GM12873 (cell line): Measurements from ENCODE around the gene GRAMD2A.

ENCODE experiments used
- TF ChIP-seq, protein P1 (sequence below): IDR thresholded peaks from 2 replicates; pipeline ENCODE4 v1.5.1; 2012; ENCODE audit warnings: low read depth, mild to moderate bottlenecking, moderate library complexity, low read length, control low read depth; ENCODE audit not compliant: insufficient read depth; ENCODE audit errors: missing control alignments

The GRAMD2A gene

DNA sequence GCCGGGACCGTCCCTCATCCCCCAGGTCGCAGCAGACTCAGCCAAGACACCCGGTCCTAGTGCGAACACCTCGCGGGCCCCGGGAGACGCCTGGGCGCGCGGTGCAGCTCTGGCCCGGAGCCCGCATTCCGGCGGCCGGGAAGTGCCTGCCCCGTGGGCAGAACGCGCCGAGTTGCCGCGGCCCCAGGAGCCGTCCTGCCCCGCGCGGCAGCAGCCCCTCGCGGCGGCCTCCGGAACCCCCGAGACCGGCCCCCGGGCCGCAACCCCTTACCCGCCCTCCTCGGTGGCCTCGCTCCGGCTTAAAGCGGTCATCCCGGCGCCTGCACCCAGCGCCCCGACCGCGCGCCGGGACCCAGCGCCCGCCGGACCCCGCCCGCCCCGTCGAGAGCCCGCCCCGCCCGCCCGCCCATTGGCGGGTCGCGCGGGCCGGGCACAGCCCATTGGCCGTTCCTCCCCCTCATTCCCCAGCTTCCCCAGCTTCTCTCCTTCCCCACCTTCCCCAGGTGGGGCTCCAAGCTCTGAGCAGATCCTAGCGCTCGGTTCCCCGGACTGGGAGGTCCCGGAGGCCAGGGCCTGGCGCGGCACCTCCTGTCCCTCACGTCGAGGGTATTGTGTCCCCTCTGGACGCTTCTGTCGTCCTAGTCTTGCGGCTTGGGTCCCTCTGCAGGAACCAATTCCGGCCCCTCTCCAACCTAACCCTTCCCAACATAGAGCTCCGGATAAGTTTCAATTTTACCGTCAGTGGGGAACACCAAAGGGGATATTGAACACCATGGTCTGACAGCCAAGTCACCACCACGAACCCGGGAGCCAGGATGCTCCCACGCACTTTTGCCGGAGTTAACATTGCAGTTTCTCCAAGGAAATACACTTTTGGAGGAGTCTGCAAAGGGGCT lies at the start of gene GRAMD2A:
GRAMD2A (minus strand) TSS at position 328 of the 896 bp plus-strand sequence.
- TF ChIP-seq, protein P1, sequence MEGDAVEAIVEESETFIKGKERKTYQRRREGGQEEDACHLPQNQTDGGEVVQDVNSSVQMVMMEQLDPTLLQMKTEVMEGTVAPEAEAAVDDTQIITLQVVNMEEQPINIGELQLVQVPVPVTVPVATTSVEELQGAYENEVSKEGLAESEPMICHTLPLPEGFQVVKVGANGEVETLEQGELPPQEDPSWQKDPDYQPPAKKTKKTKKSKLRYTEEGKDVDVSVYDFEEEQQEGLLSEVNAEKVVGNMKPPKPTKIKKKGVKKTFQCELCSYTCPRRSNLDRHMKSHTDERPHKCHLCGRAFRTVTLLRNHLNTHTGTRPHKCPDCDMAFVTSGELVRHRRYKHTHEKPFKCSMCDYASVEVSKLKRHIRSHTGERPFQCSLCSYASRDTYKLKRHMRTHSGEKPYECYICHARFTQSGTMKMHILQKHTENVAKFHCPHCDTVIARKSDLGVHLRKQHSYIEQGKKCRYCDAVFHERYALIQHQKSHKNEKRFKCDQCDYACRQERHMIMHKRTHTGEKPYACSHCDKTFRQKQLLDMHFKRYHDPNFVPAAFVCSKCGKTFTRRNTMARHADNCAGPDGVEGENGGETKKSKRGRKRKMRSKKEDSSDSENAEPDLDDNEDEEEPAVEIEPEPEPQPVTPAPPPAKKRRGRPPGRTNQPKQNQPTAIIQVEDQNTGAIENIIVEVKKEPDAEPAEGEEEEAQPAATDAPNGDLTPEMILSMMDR, result no peak

DNA sequence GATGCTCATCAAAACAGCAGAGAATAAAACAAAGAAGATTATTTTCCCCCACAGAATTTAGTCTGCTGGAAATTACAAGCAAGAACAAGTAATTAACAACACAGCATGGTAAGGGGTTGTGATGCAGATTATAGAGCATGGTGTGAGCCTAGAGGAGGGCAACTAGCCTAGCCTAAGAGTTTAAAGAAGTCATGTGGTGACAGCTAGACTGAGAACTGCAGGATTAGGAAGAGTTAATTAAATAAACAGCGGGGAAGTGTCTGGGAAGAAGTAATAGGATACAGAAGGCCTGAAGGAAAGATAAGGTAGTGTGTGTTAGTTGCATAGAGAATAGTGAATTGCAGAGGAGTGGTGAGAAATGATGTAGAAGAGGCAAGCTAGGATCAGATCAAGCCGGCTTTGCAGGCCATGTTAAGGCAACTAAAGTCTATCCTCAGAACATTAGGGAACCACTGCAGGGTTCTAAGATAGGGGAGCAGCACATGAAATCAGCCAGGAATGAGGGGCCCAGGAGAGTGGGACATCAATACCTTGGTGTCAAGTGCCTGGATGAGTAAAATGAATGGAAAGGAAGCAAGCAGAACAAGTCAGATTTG lies 45.3 kb upstream of the GRAMD2A start:
- TF ChIP-seq, protein P1, result no peak

DNA sequence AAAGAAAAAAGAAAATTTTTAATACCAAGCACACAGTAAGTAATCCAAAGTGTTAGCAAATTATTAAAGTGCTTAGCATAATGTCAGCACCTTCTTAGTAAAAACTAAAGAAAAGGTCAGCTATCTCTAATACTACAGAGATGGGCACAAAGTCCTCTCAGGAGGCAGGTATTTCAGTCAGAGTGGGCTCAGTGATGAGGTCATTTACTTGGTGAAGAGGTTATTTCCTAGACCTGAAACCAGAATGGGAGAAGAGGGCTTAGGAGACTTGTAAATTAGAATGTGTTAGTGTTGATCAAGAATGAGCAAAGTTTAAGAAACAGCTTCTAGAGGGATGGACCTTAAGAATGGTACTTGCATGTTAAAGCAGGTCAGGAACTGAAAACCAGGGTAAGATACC lies 42.1 kb upstream of the GRAMD2A start:
- TF ChIP-seq, protein P1, result no peak

DNA sequence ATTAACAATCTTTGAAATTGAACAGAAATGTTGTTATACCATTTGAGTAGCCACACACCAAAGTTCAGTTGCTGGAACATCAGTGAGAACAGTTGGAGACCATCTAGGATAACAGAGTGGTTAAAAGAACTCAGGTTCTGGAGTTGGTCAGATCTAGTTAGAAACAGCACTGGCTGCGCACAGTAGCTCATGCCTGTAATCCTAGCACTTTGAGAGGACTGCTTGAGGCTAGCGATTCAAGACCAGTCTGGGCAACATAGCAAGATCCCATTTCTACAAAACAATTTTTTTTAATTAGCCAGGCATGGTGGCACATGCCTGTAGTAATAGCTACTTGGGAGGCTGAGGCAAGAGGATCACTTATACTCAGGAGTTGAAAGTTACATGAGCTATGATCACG lies 41.0 kb upstream of the GRAMD2A start:
- TF ChIP-seq, protein P1, result no peak

DNA sequence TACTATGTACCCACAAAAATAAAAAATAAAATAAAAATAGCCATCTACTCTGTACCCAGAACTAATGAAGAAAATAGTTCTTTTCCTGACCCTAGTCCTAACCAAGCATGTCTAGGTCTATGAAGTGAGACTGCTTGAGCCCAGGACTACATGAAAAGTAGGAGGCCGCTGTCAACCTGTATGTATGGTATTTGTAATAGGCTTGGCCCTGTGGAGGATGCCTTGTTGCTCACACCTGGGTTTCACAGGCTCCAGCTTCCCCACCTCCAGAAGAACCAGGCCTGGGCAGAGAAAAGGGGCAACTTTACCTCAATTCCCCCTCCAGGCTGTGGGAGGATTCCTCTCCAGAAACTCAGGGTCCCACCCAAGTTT lies 40.3 kb upstream of the GRAMD2A start:
- TF ChIP-seq, protein P1, result no peak

DNA sequence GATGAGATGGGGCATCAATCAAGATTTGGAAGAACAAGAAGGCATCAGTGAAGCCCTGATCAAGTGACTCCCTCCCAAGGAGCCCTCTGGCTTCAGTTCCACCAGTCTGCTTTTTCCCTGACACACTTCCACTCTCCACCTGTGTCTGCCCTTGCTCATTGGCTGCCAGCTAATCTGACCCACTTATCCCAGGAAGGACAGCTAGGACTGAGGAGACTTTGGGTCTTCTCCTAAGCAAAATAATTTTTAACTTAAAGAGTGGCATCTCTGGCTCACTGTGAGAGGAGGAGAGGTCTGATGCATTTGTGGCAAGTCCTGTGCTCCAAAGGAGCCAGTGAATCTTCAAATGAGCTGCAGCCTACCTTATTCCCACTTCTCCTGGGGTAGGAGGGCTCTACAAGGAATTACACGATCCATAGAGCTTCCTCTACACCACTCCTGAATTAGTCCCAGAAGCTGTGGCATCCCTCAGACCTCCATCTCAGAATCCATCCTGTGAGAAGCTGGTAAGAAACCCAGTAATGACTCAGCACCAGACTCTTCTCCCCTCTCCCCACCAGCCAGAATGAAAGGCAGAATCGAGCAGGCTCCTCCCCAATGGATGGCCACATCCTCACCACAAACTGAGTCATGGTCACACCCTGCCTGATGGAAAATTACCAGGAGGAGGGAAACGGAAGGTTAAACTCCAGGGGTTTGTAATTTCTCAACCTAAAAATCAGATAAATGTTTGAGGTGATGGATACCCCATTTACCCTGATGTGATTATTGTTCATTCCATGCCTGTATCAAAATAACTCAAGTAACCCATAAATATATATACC lies 39.7 kb upstream of the GRAMD2A start:
- TF ChIP-seq, protein P1, result no peak
